GM23248 (cell line): Measurements from ENCODE around the gene TTLL5. TPM values are rescaled to one million over a fixed set of nuclear protein-coding genes. Genes with fewer than 3 reads are reported as not detected.

ENCODE experiments used
- DNase-seq: peaks from one replicate; pipeline ENCODE4 v3.0.0-alpha.2; 2015
- H2AFZ ChIP-seq: fragments of 200-600 bp; sonication (generic); 2 replicates; pipeline ENCODE4 v1.6.1; 2016; ENCODE audit warnings: antibody characterized with exemption
- H3F3A ChIP-seq: fragments of 200-600 bp; sonication (generic); 2 replicates; pipeline ENCODE4 v1.6.1; 2016; ENCODE audit warnings: mild to moderate bottlenecking, antibody characterized with exemption, mixed run types; ENCODE audit not compliant: insufficient read depth
- H3K27ac ChIP-seq: fragments of 200-600 bp; sonication (generic); 2 replicates; pipeline ENCODE4 v1.5.1; 2016; ENCODE audit warnings: mild to moderate bottlenecking
- H3K27me3 ChIP-seq: fragments of 200-600 bp; sonication (generic); replicated peaks from 2 replicates; pipeline ENCODE4 v1.6.1; 2016; ENCODE audit warnings: mild to moderate bottlenecking; ENCODE audit not compliant: insufficient read depth
- H3K36me3 ChIP-seq: fragments of 200-600 bp; sonication (generic); 2 replicates; pipeline ENCODE4 v1.6.1; 2016; ENCODE audit warnings: low read depth, mild to moderate bottlenecking
- H3K4me1 ChIP-seq: fragments of 200-600 bp; sonication (generic); 2 replicates; pipeline ENCODE4 v1.6.1; 2016; ENCODE audit warnings: mild to moderate bottlenecking; ENCODE audit not compliant: insufficient read depth
- H3K4me2 ChIP-seq: fragments of 200-600 bp; sonication (generic); one replicate; pipeline ENCODE4 v1.6.1; 2016; ENCODE audit warnings: mild to moderate bottlenecking; ENCODE audit not compliant: unreplicated experiment
- H3K4me3 ChIP-seq: fragments of 200-600 bp; sonication (generic); 2 replicates; pipeline ENCODE4 v1.5.1; 2016; ENCODE audit warnings: mild to moderate bottlenecking
- H3K79me2 ChIP-seq: fragments of 200-600 bp; sonication (generic); 2 replicates; pipeline ENCODE4 v1.6.1; 2016; ENCODE audit warnings: mild to moderate bottlenecking; ENCODE audit not compliant: insufficient read depth
- H3K9ac ChIP-seq: fragments of 200-600 bp; sonication (generic); 2 replicates; pipeline ENCODE4 v1.6.1; 2016; ENCODE audit warnings: mild to moderate bottlenecking
- H3K9me2 ChIP-seq: fragments of 200-600 bp; sonication (generic); 2 replicates; pipeline ENCODE4 v1.6.1; 2016; ENCODE audit warnings: mixed run types, mild to moderate bottlenecking, moderate library complexity; ENCODE audit not compliant: insufficient read depth
- H3K9me3 ChIP-seq: fragments of 200-600 bp; sonication (generic); one replicate; pipeline ENCODE4 v1.6.1; 2017; ENCODE audit warnings: low read depth
- H4K20me1 ChIP-seq: fragments of 200-600 bp; sonication (generic); 2 replicates; pipeline ENCODE4 v1.6.0; 2016; ENCODE audit not compliant: insufficient read depth
- EZH2 ChIP-seq: fragments of 200-600 bp; sonication (generic); IDR thresholded peaks from 2 replicates; pipeline ENCODE4 v1.6.1; 2018; ENCODE audit warnings: antibody characterized with exemption, mild to moderate bottlenecking; ENCODE audit not compliant: insufficient read depth, poor library complexity, severe bottlenecking
- EZH2phosphoT487 ChIP-seq: fragments of 200-600 bp; sonication (generic); IDR thresholded peaks from 2 replicates; pipeline ENCODE4 v1.6.1; 2018; ENCODE audit warnings: antibody characterized with exemption, moderate library complexity, mild to moderate bottlenecking, low read depth; ENCODE audit not compliant: insufficient read depth
- WGBS, 2 experiments: methylation state at CpG; one replicate each; pipeline ENCODE4 v1.1.6; 2015 to 2017; ENCODE audit warnings: low lambda C conversion rate in 2 of 2, low coverage in 1 of 2; ENCODE audit errors: missing lambda C conversion rate in 2 of 2; 5-methylcytosine and 5-hydroxymethylcytosine counted together
- in situ Hi-C: fragments of 300-500 bp; cut with MboI; formaldehyde crosslinking; loops from 2 replicates; pipeline ENCODE4 v1.15.0; 2020
- polyA plus RNA-seq: library from polyadenylated mRNA; unstranded; fragments of >200 nt; fragmentation: Nextera tagmentation; extraction: Ambion mirVana; gene quantifications from 2 replicates; pipeline ENCODE4 v1.2.1, GENCODE V29; 2016
- total RNA-seq: library from RNA; depleted of rRNA; stranded (reverse); fragments of >200 nt; shearing (Covaris generic); gene quantifications from 2 replicates; pipeline ENCODE4 v1.2.3, GENCODE V29; 2014

The TTLL5 gene
- total and polyA plus RNA-seq, 2 experiments from 2014 or later: 14.6 to 17.8 TPM

DNA sequence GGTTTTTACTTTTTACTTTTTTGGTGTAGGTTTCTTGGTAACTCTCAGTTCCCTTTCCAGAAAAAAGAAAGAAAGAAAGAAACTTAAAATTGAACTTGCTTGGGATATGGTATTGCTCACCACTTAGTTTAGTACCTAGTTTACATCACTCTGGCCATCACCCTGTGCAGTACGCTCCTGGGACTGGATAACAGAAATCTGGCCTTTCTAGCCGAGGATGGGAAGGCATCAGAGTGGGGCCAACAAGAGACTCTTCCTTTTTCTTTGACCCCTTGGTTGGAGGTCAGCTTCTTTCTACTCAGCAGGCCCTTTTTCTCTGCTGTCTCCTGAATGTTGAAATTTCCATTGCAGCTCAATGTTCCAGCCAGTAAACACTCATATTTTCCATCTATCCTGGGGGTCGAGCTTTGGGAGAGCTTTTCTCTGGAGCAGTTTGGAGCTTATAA lies 164.1 kb downstream of the TTLL5 start:
- Histone ChIP-seq H3K79me2 (no peaks in the 10 kb centered on the region), H4K20me1 (no peaks in the 10 kb centered on the region), H3F3A (peaks cover 40% of the 10 kb centered on the region), H2AFZ (no peak overlapping the region), H3K27me3 (no peaks in the 10 kb centered on the region), H3K4me1 (peaks cover 40% of the 10 kb centered on the region), H3K9me2 (no peaks in the 10 kb centered on the region), H3K4me2 (no peak overlapping the region), H3K36me3 (no peaks in the 10 kb centered on the region), H3K9ac (no peak overlapping the region), H3K27ac (no peak overlapping the region), H3K4me3 (no peak overlapping the region), H3K9me3 (no peaks in the 10 kb centered on the region)
- WGBS, 2 experiments: 52 to 61% methylated on average over 3 of the region's 3 CpGs
- in situ Hi-C loops: no loop called here
- TF ChIP-seq EZH2: no peak
- TF ChIP-seq EZH2phosphoT487: no peak
- DNase-seq: peak; percentile 9

DNA sequence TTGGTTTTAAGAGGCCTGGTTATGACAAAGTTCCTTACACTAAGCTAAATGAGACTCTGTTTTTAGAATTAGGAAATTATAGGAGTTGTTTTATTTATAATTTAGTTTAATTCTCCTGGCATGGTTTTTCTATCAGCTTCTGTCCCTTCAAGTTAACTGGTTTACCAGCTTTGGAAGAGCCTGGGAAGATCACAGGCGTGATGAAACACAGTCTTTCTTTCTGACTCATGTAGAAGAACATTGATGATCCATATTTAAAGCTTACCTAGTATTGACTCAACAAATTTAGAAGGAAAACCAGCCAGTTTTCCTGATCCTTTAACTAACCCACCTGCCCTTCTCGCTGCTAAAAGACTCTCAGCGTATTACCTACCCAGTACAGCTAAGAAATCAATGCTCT lies 165.6 kb downstream of the TTLL5 start:
- Histone ChIP-seq H3K4me2 (no peak overlapping the region), H3K27me3 (no peaks in the 10 kb centered on the region), H4K20me1 (no peaks in the 10 kb centered on the region), H3K9me2 (no peaks in the 10 kb centered on the region), H3K4me1 (peaks cover 39% of the 10 kb centered on the region), H3K79me2 (no peaks in the 10 kb centered on the region), H3K9ac (no peak overlapping the region), H3K36me3 (no peaks in the 10 kb centered on the region), H3F3A (peaks cover 26% of the 10 kb centered on the region), H3K27ac (no peak overlapping the region), H3K9me3 (no peaks in the 10 kb centered on the region), H2AFZ (no peak overlapping the region), H3K4me3 (no peak overlapping the region)
- DNase-seq: peak; percentile 69
- in situ Hi-C loops: no loop called here
- WGBS, 2 experiments: 76 to 80% methylated on average over 3 of the region's 3 CpGs
- TF ChIP-seq EZH2phosphoT487 (no peak), EZH2 (no peak)

DNA sequence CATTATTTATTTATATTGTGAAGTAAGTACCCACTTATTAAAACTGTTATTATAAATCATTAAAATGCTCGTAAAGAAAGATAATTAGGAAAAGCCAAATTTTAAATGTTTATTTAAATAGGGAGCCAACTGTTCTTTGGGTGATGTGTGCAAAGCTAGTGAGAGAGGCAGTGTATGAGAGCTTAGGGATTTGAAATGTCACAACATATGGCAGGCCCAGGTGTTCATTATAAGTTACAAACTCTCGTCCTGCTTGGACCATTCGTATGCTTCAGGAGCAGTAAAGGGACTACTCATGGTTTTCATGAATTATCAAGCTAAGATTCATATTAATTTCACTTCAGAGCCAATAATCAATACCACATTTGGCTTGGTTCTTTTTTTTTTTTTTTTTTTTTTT lies 166.3 kb downstream of the TTLL5 start:
- Histone ChIP-seq H3K4me3 (no peak overlapping the region), H3K9me2 (no peaks in the 10 kb centered on the region), H3K27ac (no peak overlapping the region), H3K79me2 (no peaks in the 10 kb centered on the region), H3K36me3 (no peaks in the 10 kb centered on the region), H3K27me3 (no peaks in the 10 kb centered on the region), H3K9ac (no peak overlapping the region), H3F3A (peaks cover 18% of the 10 kb centered on the region), H3K9me3 (no peaks in the 10 kb centered on the region), H2AFZ (no peak overlapping the region), H3K4me2 (no peak overlapping the region), H4K20me1 (no peaks in the 10 kb centered on the region), H3K4me1 (peaks cover 39% of the 10 kb centered on the region)
- in situ Hi-C loops: no loop called here
- no peak for DNase-seq
- TF ChIP-seq EZH2phosphoT487 (no peak), EZH2 (no peak)
- 91 to 94% methylated on average over 3 of the region's 3 CpGs for WGBS, 2 experiments

- 96 to 100% methylated on average over 1 of the region's 1 CpG for WGBS, 2 experiments
- TF ChIP-seq EZH2: no peak
- no peak for TF ChIP-seq EZH2phosphoT487
- H3K27ac ChIP-seq: no peak overlapping the region
Observed at GRCh38 chr14:75829316-75829715, 168.3 kb downstream of the TTLL5 start.

GRCh38 chr14:75831455-75831854 lies 170.4 kb downstream of the TTLL5 start:
- WGBS, 2 experiments: 1 to 2% methylated on average over 5 of the region's 5 CpGs
- DNase-seq: peak; percentile 78

More at GRCh38 chr14:75829316-75829715, 168.3 kb downstream of the TTLL5 start:
- peaks cover 41% of the 10 kb centered on the region for H3K4me1 ChIP-seq
- no peak overlapping the region for H2AFZ ChIP-seq
- H3F3A ChIP-seq: peaks cover 10% of the 10 kb centered on the region
- no peaks in the 10 kb centered on the region for H3K9me3 ChIP-seq
- no peaks in the 10 kb centered on the region for H3K79me2 ChIP-seq
- no peaks in the 10 kb centered on the region for H3K9me2 ChIP-seq
- H4K20me1 ChIP-seq: no peaks in the 10 kb centered on the region
- H3K4me2 ChIP-seq: no peak overlapping the region
- in situ Hi-C loops: no loop called here
- H3K9ac ChIP-seq: no peak overlapping the region
- H3K27me3 ChIP-seq: no peaks in the 10 kb centered on the region
- DNase-seq: no peak
- H3K36me3 ChIP-seq: no peaks in the 10 kb centered on the region
- no peak overlapping the region for H3K4me3 ChIP-seq

More at GRCh38 chr14:75831455-75831854, 170.4 kb downstream of the TTLL5 start:
- Histone ChIP-seq H3K9me2 (no peaks in the 10 kb centered on the region), H3K79me2 (no peaks in the 10 kb centered on the region), H3F3A (peaks cover 18% of the 10 kb centered on the region), H3K4me3 (peak overlapping the region; percentile 21), H3K27me3 (no peaks in the 10 kb centered on the region), H3K36me3 (no peaks in the 10 kb centered on the region), H4K20me1 (no peaks in the 10 kb centered on the region), H3K9me3 (no peaks in the 10 kb centered on the region), H3K9ac (peak overlapping the region; percentile 56), H3K4me2 (peak overlapping the region; percentile 56), H2AFZ (peak overlapping the region; percentile 35), H3K4me1 (peaks cover 47% of the 10 kb centered on the region), H3K27ac (peak overlapping the region; percentile 68)
- TF ChIP-seq EZH2 (no peak), EZH2phosphoT487 (no peak)
- in situ Hi-C loops: no loop called here
